Esophagus muscularis mucosa (tissue), 4 donors: ENCODE measurements around the gene CTBP1. TPM values are rescaled to one million over a fixed set of nuclear protein-coding genes. Genes with fewer than 3 reads are reported as not detected.

ENCODE experiments used
- DNase-seq: peaks from one replicate; pipeline ENCODE4 v3.0.0-alpha.2; 2017; ENCODE audit errors: extremely low spot score
- H3K27ac ChIP-seq, 4 donors: fragments of 200-600 bp; sonication (generic); replicated peaks in 1 of 4; 1 replicate in 3 of 4; 2 replicates in 1 of 4; pipeline ENCODE4 v1.5.1; 2016 to 2019; ENCODE audit warnings: mild to moderate bottlenecking in 1 of 4
- H3K27me3 ChIP-seq, 4 donors: fragments of 200-600 bp; sonication (generic); one replicate each; pipeline versions ENCODE4 v1.5.1 to v1.6.0; 2016 to 2019
- H3K36me3 ChIP-seq, 4 donors: fragments of 200-600 bp; sonication (generic); one replicate each; pipeline ENCODE4 v1.5.1; 2016 to 2019
- H3K4me1 ChIP-seq, 4 donors: fragments of 200-600 bp; sonication (generic); one replicate each; pipeline ENCODE4 v1.5.1; 2016 to 2019
- H3K4me3 ChIP-seq, 4 donors: fragments of 200-600 bp; sonication (generic); 1 replicate in 2 of 4; 2 replicates in 2 of 4; pipeline ENCODE4 v1.5.1; 2016 to 2019; ENCODE audit warnings: mild to moderate bottlenecking in 4 of 4, moderate library complexity in 1 of 4
- H3K9me3 ChIP-seq, 4 donors: fragments of 200-600 bp; sonication (generic); 1 replicate in 3 of 4; 2 replicates in 1 of 4; pipeline ENCODE4 v1.5.1; 2016 to 2019
- CTCF ChIP-seq, 3 experiments: fragments of 200-600 bp in 2 of 3; fragments of 450-650 bp in 1 of 3; sonication (generic) in 2 of 3; IDR thresholded peaks; one replicate each; pipeline ENCODE4 v1.5.1; 2017 to 2019; ENCODE audit warnings: antibody characterized with exemption in 3 of 3, mild to moderate bottlenecking in 2 of 3, moderate library complexity in 1 of 3
- EP300 ChIP-seq: sonication (generic); formaldehyde crosslinking; IDR thresholded peaks from one replicate; pipeline ENCODE4 v1.6.1; 2017; ENCODE audit warnings: antibody characterized with exemption
- POLR2A ChIP-seq: fragments of 450-650 bp; IDR thresholded peaks from one replicate; pipeline ENCODE4 v1.6.1; 2017; ENCODE audit warnings: antibody characterized with exemption, moderate library complexity, mild to moderate bottlenecking, low read depth
- POLR2AphosphoS5 ChIP-seq, 2 donors: sonication (generic); formaldehyde crosslinking; IDR thresholded peaks; one replicate each; pipeline ENCODE4 v1.6.1; 2017; ENCODE audit warnings: antibody characterized with exemption in 2 of 2
- WGBS: methylation state at CpG from one replicate; pipeline ENCODE4 v1.1.5; 2018; 5-methylcytosine and 5-hydroxymethylcytosine counted together
- intact Hi-C: fragments of 100-400 bp; cut with DNase I; formaldehyde crosslinking; loops from one replicate; pipeline ENCODE4 v1.15.1; 2023
- total RNA-seq, 4 donors: library from RNA; depleted of rRNA; stranded (reverse); fragments of >200 nt; gene quantifications; one replicate each; pipeline versions ENCODE4 v1.1.0 to v1.2.1, GENCODE V29; 2016

Gene CTBP1
- total RNA-seq, result 100 to 1,000 TPM; 110 to 245 (median 172) TPM

- no CpG with 5 or more reads among the region's 163 CpGs for WGBS
- Histone ChIP-seq H3K36me3 (peaks cover 0 to 6% (median 2%) of the 10 kb centered on the region in 4 donors), H3K4me3 (peak within 1 kb of the TSS; percentile 73 to 97 (median 82)), H3K27me3 (no peaks in the 10 kb centered on the region), H3K4me1 (peaks cover 60 to 75% (median 62%) of the 10 kb centered on the region in 4 donors), H3K27ac (peak within 1 kb of the TSS; percentile 91 to 99 (median 98)), H3K9me3 (no peaks in the 10 kb centered on the region)
- intact Hi-C loops, result loop anchor here (2.0 to 5.0 kb wide), 2 partner anchors 41 to 98 kb away; partner anchors contain the start of gene UVSSA
- TF ChIP-seq EP300 (no peak), POLR2A (peak; percentile 33), POLR2AphosphoS5 (IDR thresholded peaks at IDR 0.05) (peak in 1 of 2 donors; percentile 80)
- DNase-seq, result no peak
Observed at GRCh38 chr4:1248245-1249147, at the start of gene CTBP1. Gene CTBP1, minus strand, starts transcription at chr4:1249130. Its CDS starts 7,799 bp downstream, at chr4:1241331.

GRCh38 chr4:1298461-1298860 lies 49.5 kb upstream of the CTBP1 start:
- H3K9me3 ChIP-seq, result no peaks in the 10 kb centered on the region
- H3K36me3 ChIP-seq, result peaks cover 26 to 52% (median 45%) of the 10 kb centered on the region in 4 donors
- H3K4me3 ChIP-seq, result no peak overlapping the region
- no peak overlapping the region for H3K27ac ChIP-seq
- 96% methylated on average over 7 of the region's 7 CpGs for WGBS
- peaks cover 19 to 50% (median 33%) of the 10 kb centered on the region in 4 donors for H3K4me1 ChIP-seq
- intact Hi-C loops, result no loop called here
- DNase-seq, result no peak
- TF ChIP-seq CTCF (IDR thresholded peaks at IDR 0.05) (no peak), EP300 (no peak), POLR2A (no peak), POLR2AphosphoS5 (IDR thresholded peaks at IDR 0.05) (no peak)
- no peaks in the 10 kb centered on the region for H3K27me3 ChIP-seq

GRCh38 chr4:1297456-1298325 lies 48.8 kb upstream of the CTBP1 start:
- no peaks in the 10 kb centered on the region for H3K9me3 ChIP-seq
- H3K4me3 ChIP-seq, result no peak overlapping the region
- no peak overlapping the region for H3K27ac ChIP-seq
- DNase-seq, result no peak
- WGBS, result 84% methylated on average over 31 of the region's 32 CpGs
- H3K36me3 ChIP-seq, result peaks cover 26 to 52% (median 45%) of the 10 kb centered on the region in 4 donors
- H3K4me1 ChIP-seq, result peaks cover 27 to 57% (median 39%) of the 10 kb centered on the region in 4 donors
- TF ChIP-seq CTCF (IDR thresholded peaks at IDR 0.05) (no peak), EP300 (no peak), POLR2AphosphoS5 (IDR thresholded peaks at IDR 0.05) (no peak), POLR2A (no peak)
- intact Hi-C loops, result no loop called here
- H3K27me3 ChIP-seq, result no peaks in the 10 kb centered on the region

GRCh38 chr4:1297023-1297395 lies 48.1 kb upstream of the CTBP1 start:
- no peak for TF ChIP-seq POLR2A
- TF ChIP-seq CTCF (IDR thresholded peaks at IDR 0.05), result no peak
- TF ChIP-seq EP300, result no peak
- TF ChIP-seq POLR2AphosphoS5 (IDR thresholded peaks at IDR 0.05), result no peak
- Histone ChIP-seq H3K27me3 (no peaks in the 10 kb centered on the region), H3K9me3 (no peaks in the 10 kb centered on the region), H3K36me3 (peaks cover 26 to 52% (median 45%) of the 10 kb centered on the region in 4 donors), H3K4me1 (peaks cover 34 to 64% (median 46%) of the 10 kb centered on the region in 4 donors), H3K27ac (no peak overlapping the region), H3K4me3 (no peak overlapping the region)
- 83% methylated on average over 22 of the region's 22 CpGs for WGBS
- intact Hi-C loops, result no loop called here
- DNase-seq, result no peak
